ENCODE results near the gene PDE4DIP. TPM values are rescaled to one million over a fixed set of nuclear protein-coding genes. Genes with fewer than 3 reads are reported as not detected.
"Not testable (repeated sequence)": the region's sequence is repeated elsewhere in the genome, so short reads cannot be mapped to it uniquely, and the experiment has no call there.

PDE4DIP gene
- total RNA-seq (2021; ENCODE audit: unreplicated experiment) (13.6 TPM), Bru-seq, nascent RNA (percentile 34 among the genes with signal in this experiment), BruChase-seq, experiment 1, labeled RNA remaining after a 2-hour chase (percentile 36 among the genes with signal in this experiment), BruChase-seq, experiment 2, labeled RNA remaining after a 6-hour chase (percentile 40 among the genes with signal in this experiment)
- 9.6 TPM for polyA plus RNA-seq (2012; ENCODE audit: insufficient read length)
- long read RNA-seq, full-length matches to known transcripts, result 31 of 52 reads
- long read RNA-seq, partial matches to known transcripts, result 8 of 52 reads
- long read RNA-seq, other reads (novel, unspliced or antisense), result 13 of 52 reads

- not testable (repeated sequence) for BruUV-seq (replicated peaks)
These were observed at the start of gene PDE4DIP for GRCh38 chr1:148844220-148844619. PDE4DIP (plus strand) TSS chr1:148844428; CDS start chr1:148844775, 347 bp downstream.

GRCh38 chr1:148808268-148808928, 35.8 kb upstream of the PDE4DIP start:
- POLR2A ChIA-PET; H3K27ac ChIP-seq (ENCODE audit: low read length); H3K9me3 ChIP-seq (ENCODE audit: control insufficient read depth, insufficient read depth, low read depth, low read length); H3K36me3 ChIP-seq (ENCODE audit: control insufficient read depth, insufficient read depth, low read length); H3K4me1 ChIP-seq (ENCODE audit: control insufficient read depth, insufficient read depth, low read length); CTCF ChIA-PET; in situ Hi-C loops (cut with HindIII; ENCODE audit: low pct_unique_long_range_greater_than_20kb, low sequenced_read_pairs); BruUV-seq (replicated peaks); DNase-seq (ENCODE audit: low read depth, low spot score); intact Hi-C loops (cut with micrococcal nuclease; ENCODE audit: unreplicated experiment); H3K4me3 ChIP-seq (ENCODE audit: low read depth in 2 of 2, low read length in 2 of 2); H3K27me3 ChIP-seq (ENCODE audit: control insufficient read depth, insufficient read depth, low read length): not testable (repeated sequence)
- peak; percentile 85 for ATAC-seq

More at GRCh38 chr1:148844220-148844619, at the start of gene PDE4DIP:
- intact Hi-C loops (cut with micrococcal nuclease; ENCODE audit: unreplicated experiment); DNase-seq (ENCODE audit: low read depth, low spot score); H3K27me3 ChIP-seq (ENCODE audit: control insufficient read depth, insufficient read depth, low read length); H3K9me3 ChIP-seq (ENCODE audit: control insufficient read depth, insufficient read depth, low read depth, low read length); H3K4me1 ChIP-seq (ENCODE audit: control insufficient read depth, insufficient read depth, low read length); CTCF ChIA-PET; H3K4me3 ChIP-seq (ENCODE audit: low read depth in 2 of 2, low read length in 2 of 2); H3K27ac ChIP-seq (ENCODE audit: low read length); in situ Hi-C loops (cut with HindIII; ENCODE audit: low pct_unique_long_range_greater_than_20kb, low sequenced_read_pairs); H3K36me3 ChIP-seq (ENCODE audit: control insufficient read depth, insufficient read depth, low read length); POLR2A ChIA-PET: not testable (repeated sequence)
- ATAC-seq, result peak; percentile 86

- H3K27ac ChIP-seq (ENCODE audit: low read length); BruUV-seq (replicated peaks); POLR2A ChIA-PET; H3K9me3 ChIP-seq (ENCODE audit: control insufficient read depth, insufficient read depth, low read depth, low read length); ATAC-seq; H3K4me1 ChIP-seq (ENCODE audit: control insufficient read depth, insufficient read depth, low read length); H3K27me3 ChIP-seq (ENCODE audit: control insufficient read depth, insufficient read depth, low read length); intact Hi-C loops (cut with micrococcal nuclease; ENCODE audit: unreplicated experiment); H3K36me3 ChIP-seq (ENCODE audit: control insufficient read depth, insufficient read depth, low read length); CTCF ChIA-PET; in situ Hi-C loops (cut with HindIII; ENCODE audit: low pct_unique_long_range_greater_than_20kb, low sequenced_read_pairs); H3K4me3 ChIP-seq (ENCODE audit: low read depth in 2 of 2, low read length in 2 of 2); DNase-seq (ENCODE audit: low read depth, low spot score): not testable (repeated sequence)
These were observed 35.3 kb upstream of the PDE4DIP start for GRCh38 chr1:148808929-148809283.

GRCh38 chr1:148822180-148822579, 22.0 kb upstream of the PDE4DIP start:
- POLR2A ChIA-PET; H3K4me1 ChIP-seq (ENCODE audit: control insufficient read depth, insufficient read depth, low read length); CTCF ChIA-PET: not testable (repeated sequence)

GRCh38 chr1:148823822-148824221, 20.4 kb upstream of the PDE4DIP start:
- ATAC-seq; BruUV-seq (replicated peaks); DNase-seq (ENCODE audit: low read depth, low spot score); H3K9me3 ChIP-seq (ENCODE audit: control insufficient read depth, insufficient read depth, low read depth, low read length); intact Hi-C loops (cut with micrococcal nuclease; ENCODE audit: unreplicated experiment); in situ Hi-C loops (cut with HindIII; ENCODE audit: low pct_unique_long_range_greater_than_20kb, low sequenced_read_pairs); H3K4me1 ChIP-seq (ENCODE audit: control insufficient read depth, insufficient read depth, low read length); H3K27ac ChIP-seq (ENCODE audit: low read length); CTCF ChIA-PET; H3K27me3 ChIP-seq (ENCODE audit: control insufficient read depth, insufficient read depth, low read length); H3K36me3 ChIP-seq (ENCODE audit: control insufficient read depth, insufficient read depth, low read length); POLR2A ChIA-PET; H3K4me3 ChIP-seq (ENCODE audit: low read depth in 2 of 2, low read length in 2 of 2): not testable (repeated sequence)

More at GRCh38 chr1:148822180-148822579, 22.0 kb upstream of the PDE4DIP start:
- H3K27ac ChIP-seq (ENCODE audit: low read length); H3K9me3 ChIP-seq (ENCODE audit: control insufficient read depth, insufficient read depth, low read depth, low read length); H3K4me3 ChIP-seq (ENCODE audit: low read depth in 2 of 2, low read length in 2 of 2); DNase-seq (ENCODE audit: low read depth, low spot score); H3K36me3 ChIP-seq (ENCODE audit: control insufficient read depth, insufficient read depth, low read length); intact Hi-C loops (cut with micrococcal nuclease; ENCODE audit: unreplicated experiment); H3K27me3 ChIP-seq (ENCODE audit: control insufficient read depth, insufficient read depth, low read length); ATAC-seq; in situ Hi-C loops (cut with HindIII; ENCODE audit: low pct_unique_long_range_greater_than_20kb, low sequenced_read_pairs); BruUV-seq (replicated peaks): not testable (repeated sequence)

- H3K4me1 ChIP-seq (ENCODE audit: control insufficient read depth, insufficient read depth, low read length); POLR2A ChIA-PET; H3K27me3 ChIP-seq (ENCODE audit: control insufficient read depth, insufficient read depth, low read length); H3K27ac ChIP-seq (ENCODE audit: low read length); intact Hi-C loops (cut with micrococcal nuclease; ENCODE audit: unreplicated experiment); H3K4me3 ChIP-seq (ENCODE audit: low read depth in 2 of 2, low read length in 2 of 2); CTCF ChIA-PET; DNase-seq (ENCODE audit: low read depth, low spot score); in situ Hi-C loops (cut with HindIII; ENCODE audit: low pct_unique_long_range_greater_than_20kb, low sequenced_read_pairs); H3K9me3 ChIP-seq (ENCODE audit: control insufficient read depth, insufficient read depth, low read depth, low read length); BruUV-seq (replicated peaks); H3K36me3 ChIP-seq (ENCODE audit: control insufficient read depth, insufficient read depth, low read length): not testable (repeated sequence)
- ATAC-seq, result peak; percentile 75
These were observed 19.2 kb upstream of the PDE4DIP start for GRCh38 chr1:148825029-148825428.

GRCh38 chr1:148828531-148828930, 15.7 kb upstream of the PDE4DIP start:
- H3K4me3 ChIP-seq (ENCODE audit: low read depth in 2 of 2, low read length in 2 of 2); H3K27me3 ChIP-seq (ENCODE audit: control insufficient read depth, insufficient read depth, low read length); POLR2A ChIA-PET; ATAC-seq; intact Hi-C loops (cut with micrococcal nuclease; ENCODE audit: unreplicated experiment); DNase-seq (ENCODE audit: low read depth, low spot score); H3K9me3 ChIP-seq (ENCODE audit: control insufficient read depth, insufficient read depth, low read depth, low read length); H3K27ac ChIP-seq (ENCODE audit: low read length); CTCF ChIA-PET; H3K4me1 ChIP-seq (ENCODE audit: control insufficient read depth, insufficient read depth, low read length); BruUV-seq (replicated peaks); in situ Hi-C loops (cut with HindIII; ENCODE audit: low pct_unique_long_range_greater_than_20kb, low sequenced_read_pairs); H3K36me3 ChIP-seq (ENCODE audit: control insufficient read depth, insufficient read depth, low read length): not testable (repeated sequence)

Data from Panc1 (cell line).